Uterus (tissue), 4 donors: Measurements from ENCODE around the gene DNAJC2. TPM values are rescaled to one million over a fixed set of nuclear protein-coding genes. Genes with fewer than 3 reads are reported as not detected.
"Not testable (repeated sequence)": the region's sequence is repeated elsewhere in the genome, so short reads cannot be mapped to it uniquely, and the experiment has no call there.

Experiments
- DNase-seq, 2 donors: peaks; one replicate each; pipeline ENCODE4 v3.0.0-alpha.2; 2019 to 2020
- H3K27ac ChIP-seq, 2 donors: fragments of 200-600 bp; sonication (generic); 1 replicate in 1 of 2; 2 replicates in 1 of 2; pipeline ENCODE4 v1.5.1; 2016 to 2018
- H3K27me3 ChIP-seq, 2 donors: fragments of 200-600 bp; sonication (generic); one replicate each; pipeline ENCODE4 v1.5.1; 2018 to 2019; ENCODE audit warnings: control low read depth in 1 of 2
- H3K36me3 ChIP-seq, 2 donors: fragments of 200-600 bp; sonication (generic); one replicate each; pipeline ENCODE4 v1.5.1; 2019; ENCODE audit warnings: control low read depth in 1 of 2
- H3K4me1 ChIP-seq, 2 donors: fragments of 200-600 bp; sonication (generic); one replicate each; pipeline ENCODE4 v1.5.1; 2018 to 2019; ENCODE audit warnings: control low read depth in 1 of 2
- H3K4me3 ChIP-seq, 2 donors: fragments of 200-600 bp; sonication (generic); 1 replicate in 1 of 2; 2 replicates in 1 of 2; pipeline ENCODE4 v1.5.1; 2018 to 2019; ENCODE audit warnings: mild to moderate bottlenecking in 1 of 2
- H3K9me3 ChIP-seq, 2 donors: fragments of 200-600 bp; sonication (generic); one replicate each; pipeline ENCODE4 v1.5.1; 2019; ENCODE audit warnings: control low read depth in 1 of 2
- CTCF ChIP-seq, 4 experiments: fragments of 200-600 bp in 2 of 4; fragments of 450-650 bp in 2 of 4; sonication (generic) in 2 of 4; IDR thresholded peaks; one replicate each; pipeline ENCODE4 v1.5.1; 2016 to 2019; ENCODE audit warnings: antibody characterized with exemption in 4 of 4, mild to moderate bottlenecking in 2 of 4, moderate library complexity in 1 of 4
- POLR2A ChIP-seq, 2 donors: fragments of 450-650 bp; IDR thresholded peaks; one replicate each; pipeline ENCODE4 v1.6.1; 2016; ENCODE audit warnings: antibody characterized with exemption in 2 of 2, mild to moderate bottlenecking in 1 of 2, moderate library complexity in 1 of 2
- intact Hi-C: fragments of 100-400 bp; cut with DNase I; formaldehyde crosslinking; loops from one replicate; pipeline ENCODE4 v1.15.1; 2023; ENCODE audit warnings: low total_unique reads
- total RNA-seq, 4 donors: library from RNA; depleted of rRNA in 3 of 4; stranded (reverse); fragments of >200 nt in 3 of 4; gene quantifications; one replicate each; pipeline versions ENCODE4 v1.1.0 to v1.2.4, GENCODE V29; 2014 to 2023
- donor health status: DM: yes; HTN: yes; CAD: no.

The DNAJC2 gene
- total RNA-seq, 4 donors from 2014 or later: 2.6 to 27.9 (median 15.9) TPM

GRCh38 chr7:103297837-103298179 is 46.8 kb downstream of the DNAJC2 start:
- Histone ChIP-seq H3K27ac (peak overlapping the region; percentile 67 to 79), H3K36me3 (no peaks in the 10 kb centered on the region), H3K4me3 (peak overlapping the region; percentile 74 to 80), H3K27me3 (no peaks in the 10 kb centered on the region), H3K9me3 (no peaks in the 10 kb centered on the region), H3K4me1 (peaks cover 7% of the 10 kb centered on the region in 2 donors)
- intact Hi-C loops: no loop called here
- no peak for TF ChIP-seq CTCF (IDR thresholded peaks at IDR 0.05)
- TF ChIP-seq POLR2A (IDR thresholded peaks at IDR 0.05): no peak
- DNase-seq: no peak

- Histone ChIP-seq H3K36me3 (no peaks in the 10 kb centered on the region), H3K27ac (peak within 1 kb of the TSS; percentile 67 to 79), H3K4me1 (peaks cover 7% of the 10 kb centered on the region in 2 donors), H3K4me3 (peak within 1 kb of the TSS; percentile 74 to 80), H3K9me3 (no peaks in the 10 kb centered on the region), H3K27me3 (no peaks in the 10 kb centered on the region)
- TF ChIP-seq POLR2A (IDR thresholded peaks at IDR 0.05): peak in 1 of 2 donors; percentile 36
- peak; percentile 93 to 98 (median 95) for TF ChIP-seq CTCF (IDR thresholded peaks at IDR 0.05)
- peak; percentile 96 for DNase-seq
- intact Hi-C loops: no loop called here
Measured at GRCh38 chr7:103296901-103297836, 47.4 kb downstream of the DNAJC2 start, which contains the start of gene PMPCB. TSS of gene PMPCB (plus strand) at chr7:103297435. CDS start at chr7:103297460, 25 bp downstream.

- Histone ChIP-seq H3K4me1 (peaks cover 0 to 2% of the 10 kb centered on the region in 2 donors), H3K36me3 (no peaks in the 10 kb centered on the region), H3K4me3 (no peak overlapping the region), H3K27ac (no peak overlapping the region), H3K27me3 (no peaks in the 10 kb centered on the region), H3K9me3 (no peaks in the 10 kb centered on the region)
- DNase-seq: no peak
- TF ChIP-seq POLR2A (IDR thresholded peaks at IDR 0.05) (no peak), CTCF (IDR thresholded peaks at IDR 0.05) (no peak)
- intact Hi-C loops: no loop called here
Measured at GRCh38 chr7:103293526-103293925, 51.0 kb downstream of the DNAJC2 start.

- TF ChIP-seq CTCF (IDR thresholded peaks at IDR 0.05) (no peak), POLR2A (IDR thresholded peaks at IDR 0.05) (no peak)
- intact Hi-C loops: no loop called here
- Histone ChIP-seq H3K36me3 (no peaks in the 10 kb centered on the region), H3K4me3 (no peak overlapping the region), H3K27ac (no peak overlapping the region), H3K27me3 (no peaks in the 10 kb centered on the region), H3K9me3 (no peaks in the 10 kb centered on the region), H3K4me1 (no peaks in the 10 kb centered on the region)
- DNase-seq: no peak
Measured at GRCh38 chr7:103292122-103292521, 52.4 kb downstream of the DNAJC2 start.

GRCh38 chr7:103282802-103283427 is 61.7 kb downstream of the DNAJC2 start:
- DNase-seq, intact Hi-C loops, H3K36me3 ChIP-seq, H3K27me3 ChIP-seq, H3K4me1 ChIP-seq, H3K27ac ChIP-seq, H3K4me3 ChIP-seq, H3K9me3 ChIP-seq: not testable (repeated sequence)
- peak in 1 of 4 experiments; percentile 7 for TF ChIP-seq CTCF (IDR thresholded peaks at IDR 0.05)

GRCh38 chr7:103280803-103281155 is 63.8 kb downstream of the DNAJC2 start:
- H3K27ac ChIP-seq: peak overlapping the region; percentile 45 to 73
- H3K36me3 ChIP-seq, H3K27me3 ChIP-seq, H3K4me1 ChIP-seq, H3K9me3 ChIP-seq, intact Hi-C loops: not testable (repeated sequence)
- H3K4me3 ChIP-seq: peak overlapping the region; percentile 43 to 50
- peak; percentile 16 to 18 for DNase-seq

GRCh38 chr7:103279963-103280802 is 64.4 kb downstream of the DNAJC2 start:
- intact Hi-C loops, H3K4me1 ChIP-seq, H3K36me3 ChIP-seq, H3K9me3 ChIP-seq, H3K27me3 ChIP-seq: not testable (repeated sequence)
- Histone ChIP-seq H3K27ac (peak overlapping the region; percentile 45 to 73), H3K4me3 (peak overlapping the region; percentile 43 to 50)
- DNase-seq: peak; percentile 73 to 76
